GM23338 (cell line): ENCODE results near the gene CORO7. TPM values are rescaled to one million over a fixed set of nuclear protein-coding genes. Genes with fewer than 3 reads are reported as not detected.

ENCODE experiments used
- ATAC-seq: fragments of 200-7000 bp; cut with Tn5 transposase; 3 replicates; pipeline ENCODE4 v1.9.1; 2020
- DNase-seq: peaks from one replicate; pipeline ENCODE4 v3.0.0-alpha.2; 2015; ENCODE audit warnings: low spot score
- H2AFZ ChIP-seq: fragments of 200-600 bp; sonication (generic); 2 replicates; pipeline ENCODE4 v1.8.0; 2016; ENCODE audit warnings: antibody characterized with exemption, mild to moderate bottlenecking, moderate library complexity
- H3F3A ChIP-seq: fragments of 200-600 bp; sonication (generic); replicated peaks from 2 replicates; pipeline ENCODE4 v1.8.0; 2017; ENCODE audit warnings: antibody characterized with exemption, mixed run types, low read depth
- H3K27ac ChIP-seq: fragments of 200-600 bp; sonication (generic); 2 replicates; pipeline ENCODE4 v1.6.1; 2016; ENCODE audit warnings: low read depth
- H3K27me3 ChIP-seq: fragments of 200-600 bp; sonication (generic); 2 replicates; pipeline ENCODE4 v1.8.0; 2016; ENCODE audit warnings: mild to moderate bottlenecking, mixed run types, moderate library complexity; ENCODE audit not compliant: insufficient read depth
- H3K36me3 ChIP-seq: fragments of 200-600 bp; sonication (generic); 2 replicates; pipeline ENCODE4 v1.8.0; 2016; ENCODE audit warnings: mild to moderate bottlenecking; ENCODE audit not compliant: insufficient read depth
- H3K4me1 ChIP-seq: fragments of 200-600 bp; sonication (generic); 2 replicates; pipeline ENCODE4 v1.8.0; 2016; ENCODE audit warnings: mild to moderate bottlenecking, moderate library complexity; ENCODE audit not compliant: insufficient read depth
- H3K4me2 ChIP-seq: fragments of 200-600 bp; sonication (generic); 2 replicates; pipeline ENCODE4 v1.7.1; 2017; ENCODE audit warnings: mixed run types
- H3K4me3 ChIP-seq: fragments of 200-600 bp; sonication (generic); 2 replicates; pipeline ENCODE4 v1.6.1; 2016; ENCODE audit warnings: mixed run types
- H3K79me2 ChIP-seq: fragments of 200-600 bp; sonication (generic); replicated peaks from 2 replicates; pipeline ENCODE4 v1.8.0; 2017; ENCODE audit warnings: mild to moderate bottlenecking; ENCODE audit not compliant: insufficient read depth
- H3K9me2 ChIP-seq: fragments of 200-600 bp; sonication (generic); 2 replicates; pipeline ENCODE4 v1.8.0; 2017; ENCODE audit not compliant: insufficient read depth
- H4K20me1 ChIP-seq: fragments of 200-600 bp; sonication (generic); replicated peaks from 2 replicates; pipeline ENCODE4 v1.8.0; 2017; ENCODE audit warnings: mild to moderate bottlenecking; ENCODE audit not compliant: insufficient read depth
- H3K27ac Mint-ChIP-seq: 2 replicates; pipeline ENCODE4 v1.8.0; 2020; ENCODE audit warnings: inconsistent platforms, mild to moderate bottlenecking, moderate library complexity, mixed read lengths
- H3K27me3 Mint-ChIP-seq: 3 replicates; pipeline ENCODE4 v1.8.0; 2022; ENCODE audit warnings: low read depth, mild to moderate bottlenecking, moderate library complexity, mixed read lengths, inconsistent platforms; ENCODE audit not compliant: insufficient read depth, poor library complexity
- H3K36me3 Mint-ChIP-seq: 3 replicates; pipeline ENCODE4 v1.8.0; 2021; ENCODE audit warnings: low read depth, mild to moderate bottlenecking, inconsistent platforms, moderate library complexity, mixed read lengths
- H3K4me1 Mint-ChIP-seq: 3 replicates; pipeline ENCODE4 v1.8.0; 2020; ENCODE audit warnings: mild to moderate bottlenecking, inconsistent platforms, mixed read lengths
- H3K4me3 Mint-ChIP-seq: 3 replicates; pipeline ENCODE4 v1.8.0; 2021; ENCODE audit warnings: moderate library complexity, mild to moderate bottlenecking, inconsistent platforms, mixed read lengths
- H3K9me3 Mint-ChIP-seq: 3 replicates; pipeline ENCODE4 v1.8.0; 2020; ENCODE audit warnings: moderate library complexity, mild to moderate bottlenecking, inconsistent platforms, mixed read lengths
- EZH2 ChIP-seq: fragments of 200-600 bp; sonication (generic); IDR thresholded peaks from one replicate; pipeline ENCODE4 v1.8.0; 2017; ENCODE audit warnings: antibody characterized with exemption, mild to moderate bottlenecking, low read depth; ENCODE audit not compliant: unreplicated experiment
- JUNB ChIP-seq: IDR thresholded peaks from one replicate; pipeline ENCODE4 v1.6.1; 2016; ENCODE audit warnings: antibody characterized with exemption; ENCODE audit not compliant: unreplicated experiment
- NANOG ChIP-seq: IDR thresholded peaks from 2 replicates; pipeline ENCODE4 v1.6.1; 2016; ENCODE audit warnings: antibody characterized with exemption, borderline replicate concordance
- POLR2AphosphoS5 ChIP-seq: IDR thresholded peaks from 2 replicates; pipeline ENCODE4 v1.6.1; 2016; ENCODE audit warnings: antibody characterized with exemption, low read depth
- STAT1 ChIP-seq: IDR thresholded peaks from one replicate; pipeline ENCODE4 v1.6.1; 2016; ENCODE audit warnings: antibody characterized with exemption; ENCODE audit not compliant: unreplicated experiment
- ZNF114 ChIP-seq: fragments of 250-450 bp; sonication (Bioruptor Pico); IDR thresholded peaks from 2 replicates; pipeline ENCODE4 v1.5.0; 2020; ENCODE audit warnings: mild to moderate bottlenecking, moderate library complexity
- ZNF331 ChIP-seq: fragments of 250-450 bp; sonication (Bioruptor Pico); IDR thresholded peaks from 2 replicates; pipeline ENCODE4 v1.5.0; 2020; ENCODE audit warnings: low read depth, mild to moderate bottlenecking, moderate library complexity
- polyA plus RNA-seq: library from polyadenylated mRNA; unstranded; fragments of >200 nt; fragmentation: Nextera tagmentation; extraction: Ambion mirVana; gene quantifications from 2 replicates; pipeline ENCODE4 v1.2.1, GENCODE V29; 2016
- total RNA-seq: library from RNA; depleted of rRNA; stranded (reverse); fragments of >200 nt; shearing (Covaris generic); gene quantifications from 2 replicates; pipeline ENCODE4 v1.2.3, GENCODE V29; 2014
- TF ChIP-seq, protein P1 (sequence below): IDR thresholded peaks from 2 replicates; pipeline ENCODE4 v1.6.1; 2016; ENCODE audit warnings: antibody characterized with exemption
- TF ChIP-seq, protein P2 (sequence below), 2 experiments: fragments of 200-600 bp in 1 of 2; sonication (generic) in 1 of 2; conservative IDR thresholded peaks; 2 replicates each; pipeline versions ENCODE4 v1.5.1 to v1.6.1; 2016 to 2017; ENCODE audit warnings: antibody characterized with exemption in 2 of 2, low read depth in 2 of 2, mild to moderate bottlenecking in 2 of 2, moderate library complexity in 1 of 2
- TF ChIP-seq, protein P3 (sequence below): IDR thresholded peaks from one replicate; pipeline ENCODE4 v1.6.1; 2018; ENCODE audit warnings: antibody characterized with exemption; ENCODE audit not compliant: unreplicated experiment

The CORO7 gene
- total and polyA plus RNA-seq, 2 experiments from 2014 or later, result 14.2 to 46.4 TPM

DNA sequence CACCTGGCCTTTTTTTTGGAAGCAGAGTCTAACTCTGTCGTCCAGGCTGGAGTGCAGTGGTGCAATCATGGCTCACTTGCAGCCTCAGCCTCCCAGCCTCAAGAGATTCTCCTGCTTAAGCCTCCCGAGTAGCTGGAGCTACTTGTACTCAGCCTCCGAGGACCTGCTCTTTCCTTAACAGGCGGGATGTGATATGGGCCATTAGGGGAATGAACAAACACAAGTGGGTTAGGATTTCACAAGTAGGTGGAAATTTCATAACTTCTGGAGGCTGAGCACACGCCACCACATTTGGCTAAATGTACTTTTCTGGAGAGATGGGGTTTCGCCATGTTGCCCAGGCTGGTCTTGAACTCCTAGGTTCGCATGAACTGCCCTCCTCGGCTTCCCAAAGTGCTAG is 69.4 kb downstream of the CORO7 start (continued):
- no peak for TF ChIP-seq EZH2
- no peak for TF ChIP-seq ZNF114 (CRISPR knock-in tag)
- TF ChIP-seq, protein P1, sequence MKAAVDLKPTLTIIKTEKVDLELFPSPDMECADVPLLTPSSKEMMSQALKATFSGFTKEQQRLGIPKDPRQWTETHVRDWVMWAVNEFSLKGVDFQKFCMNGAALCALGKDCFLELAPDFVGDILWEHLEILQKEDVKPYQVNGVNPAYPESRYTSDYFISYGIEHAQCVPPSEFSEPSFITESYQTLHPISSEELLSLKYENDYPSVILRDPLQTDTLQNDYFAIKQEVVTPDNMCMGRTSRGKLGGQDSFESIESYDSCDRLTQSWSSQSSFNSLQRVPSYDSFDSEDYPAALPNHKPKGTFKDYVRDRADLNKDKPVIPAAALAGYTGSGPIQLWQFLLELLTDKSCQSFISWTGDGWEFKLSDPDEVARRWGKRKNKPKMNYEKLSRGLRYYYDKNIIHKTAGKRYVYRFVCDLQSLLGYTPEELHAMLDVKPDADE, result no peak
- TF ChIP-seq JUNB, result no peak
- TF ChIP-seq POLR2AphosphoS5, result no peak
- TF ChIP-seq, protein P2, sequence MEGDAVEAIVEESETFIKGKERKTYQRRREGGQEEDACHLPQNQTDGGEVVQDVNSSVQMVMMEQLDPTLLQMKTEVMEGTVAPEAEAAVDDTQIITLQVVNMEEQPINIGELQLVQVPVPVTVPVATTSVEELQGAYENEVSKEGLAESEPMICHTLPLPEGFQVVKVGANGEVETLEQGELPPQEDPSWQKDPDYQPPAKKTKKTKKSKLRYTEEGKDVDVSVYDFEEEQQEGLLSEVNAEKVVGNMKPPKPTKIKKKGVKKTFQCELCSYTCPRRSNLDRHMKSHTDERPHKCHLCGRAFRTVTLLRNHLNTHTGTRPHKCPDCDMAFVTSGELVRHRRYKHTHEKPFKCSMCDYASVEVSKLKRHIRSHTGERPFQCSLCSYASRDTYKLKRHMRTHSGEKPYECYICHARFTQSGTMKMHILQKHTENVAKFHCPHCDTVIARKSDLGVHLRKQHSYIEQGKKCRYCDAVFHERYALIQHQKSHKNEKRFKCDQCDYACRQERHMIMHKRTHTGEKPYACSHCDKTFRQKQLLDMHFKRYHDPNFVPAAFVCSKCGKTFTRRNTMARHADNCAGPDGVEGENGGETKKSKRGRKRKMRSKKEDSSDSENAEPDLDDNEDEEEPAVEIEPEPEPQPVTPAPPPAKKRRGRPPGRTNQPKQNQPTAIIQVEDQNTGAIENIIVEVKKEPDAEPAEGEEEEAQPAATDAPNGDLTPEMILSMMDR (conservative IDR thresholded peaks at IDR 0.05; ENCODE audit: low read depth in 2 of 2), result no peak

DNA sequence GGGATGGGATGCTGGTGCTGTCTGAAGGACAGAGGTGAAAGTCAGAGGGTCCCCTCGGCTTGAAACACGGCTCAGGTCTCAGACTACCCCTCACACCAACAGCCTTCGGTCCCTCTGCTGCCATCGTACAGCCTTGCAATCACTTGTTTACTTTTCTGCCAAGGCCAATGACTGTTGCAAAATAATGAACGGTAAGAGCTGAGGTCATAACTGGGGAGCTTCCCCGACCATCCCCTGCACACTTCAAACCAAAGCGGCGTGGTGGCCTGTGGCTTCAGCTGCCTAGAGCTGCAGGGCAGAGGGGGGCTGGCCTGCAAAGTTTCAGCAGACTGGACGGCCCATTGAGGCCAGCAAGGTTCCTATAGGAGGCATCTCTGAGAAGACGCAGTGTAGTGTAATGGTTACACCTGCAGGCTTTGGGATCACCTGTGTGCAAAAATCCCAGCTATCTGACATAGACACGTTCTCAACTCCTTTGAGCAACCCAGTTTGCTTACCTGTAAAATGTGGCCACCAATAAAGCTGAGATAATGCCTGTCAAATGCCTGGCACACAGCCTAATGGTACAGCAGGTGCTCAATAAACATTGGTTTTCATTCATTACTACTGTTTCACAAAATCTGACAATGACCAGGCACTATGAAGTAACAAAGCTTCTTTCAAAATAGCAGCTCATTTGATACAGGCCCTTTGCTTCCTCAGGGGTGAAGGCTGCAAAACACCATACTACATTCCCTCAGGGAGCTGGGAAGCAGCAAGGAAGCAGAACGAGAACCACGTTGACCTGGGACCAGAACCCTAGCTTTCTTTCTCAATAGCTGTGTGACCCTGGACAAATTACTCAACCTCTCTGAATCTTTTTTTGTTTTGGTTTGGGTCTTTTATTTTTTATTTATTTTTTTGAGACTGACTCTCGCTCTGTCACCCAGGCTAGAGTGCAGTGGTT is 70.3 kb downstream of the CORO7 start:
- H3F3A ChIP-seq, result peaks cover 35% of the 10 kb centered on the region
- no peaks in the 10 kb centered on the region; the same call in 1 of the 2 replicates for H3K36me3 ChIP-seq
- peaks cover 4% of the 10 kb centered on the region; the same call in 1 of the 3 replicates for H3K4me1 Mint-ChIP-seq
- H3K36me3 Mint-ChIP-seq, result peaks cover 51% of the 10 kb centered on the region
- peaks cover 7% of the 10 kb centered on the region for H3K4me1 ChIP-seq
- peaks cover 85% of the 10 kb centered on the region for H3K79me2 ChIP-seq
- no peak overlapping the region for H3K4me3 ChIP-seq
- 0 out of 2 replicates have a peak overlapping the region, but pooled peaks have one; percentile 32 for H3K27ac ChIP-seq
- H3K27ac Mint-ChIP-seq, result no peak overlapping the region
- no peak overlapping the region for H3K4me3 Mint-ChIP-seq
- H4K20me1 ChIP-seq, result peaks cover 40% of the 10 kb centered on the region
- no peak for TF ChIP-seq STAT1
- TF ChIP-seq ZNF331 (CRISPR knock-in tag), result no peak
- TF ChIP-seq NANOG, result no peak
- TF ChIP-seq, protein P3, sequence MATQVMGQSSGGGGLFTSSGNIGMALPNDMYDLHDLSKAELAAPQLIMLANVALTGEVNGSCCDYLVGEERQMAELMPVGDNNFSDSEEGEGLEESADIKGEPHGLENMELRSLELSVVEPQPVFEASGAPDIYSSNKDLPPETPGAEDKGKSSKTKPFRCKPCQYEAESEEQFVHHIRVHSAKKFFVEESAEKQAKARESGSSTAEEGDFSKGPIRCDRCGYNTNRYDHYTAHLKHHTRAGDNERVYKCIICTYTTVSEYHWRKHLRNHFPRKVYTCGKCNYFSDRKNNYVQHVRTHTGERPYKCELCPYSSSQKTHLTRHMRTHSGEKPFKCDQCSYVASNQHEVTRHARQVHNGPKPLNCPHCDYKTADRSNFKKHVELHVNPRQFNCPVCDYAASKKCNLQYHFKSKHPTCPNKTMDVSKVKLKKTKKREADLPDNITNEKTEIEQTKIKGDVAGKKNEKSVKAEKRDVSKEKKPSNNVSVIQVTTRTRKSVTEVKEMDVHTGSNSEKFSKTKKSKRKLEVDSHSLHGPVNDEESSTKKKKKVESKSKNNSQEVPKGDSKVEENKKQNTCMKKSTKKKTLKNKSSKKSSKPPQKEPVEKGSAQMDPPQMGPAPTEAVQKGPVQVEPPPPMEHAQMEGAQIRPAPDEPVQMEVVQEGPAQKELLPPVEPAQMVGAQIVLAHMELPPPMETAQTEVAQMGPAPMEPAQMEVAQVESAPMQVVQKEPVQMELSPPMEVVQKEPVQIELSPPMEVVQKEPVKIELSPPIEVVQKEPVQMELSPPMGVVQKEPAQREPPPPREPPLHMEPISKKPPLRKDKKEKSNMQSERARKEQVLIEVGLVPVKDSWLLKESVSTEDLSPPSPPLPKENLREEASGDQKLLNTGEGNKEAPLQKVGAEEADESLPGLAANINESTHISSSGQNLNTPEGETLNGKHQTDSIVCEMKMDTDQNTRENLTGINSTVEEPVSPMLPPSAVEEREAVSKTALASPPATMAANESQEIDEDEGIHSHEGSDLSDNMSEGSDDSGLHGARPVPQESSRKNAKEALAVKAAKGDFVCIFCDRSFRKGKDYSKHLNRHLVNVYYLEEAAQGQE, result no peak
- no peak for TF ChIP-seq EZH2
- TF ChIP-seq, protein P2 (conservative IDR thresholded peaks at IDR 0.05; ENCODE audit: low read depth in 2 of 2), result no peak
- TF ChIP-seq, protein P1, result no peak
- no peak for TF ChIP-seq POLR2AphosphoS5
- H3K27me3 Mint-ChIP-seq, result peaks cover 49% of the 10 kb centered on the region
- no peaks in the 10 kb centered on the region for H3K27me3 ChIP-seq
- H3K9me2 ChIP-seq, result no peaks in the 10 kb centered on the region
- peaks cover 18% of the 10 kb centered on the region for H3K9me3 Mint-ChIP-seq
- H2AFZ ChIP-seq, result no peak overlapping the region
- ATAC-seq (no peak), DNase-seq (no peak)
- H3K4me2 ChIP-seq, result no peak overlapping the region
